ENCODE measurements around the gene TRIM67.

TRIM67 gene

DNA sequence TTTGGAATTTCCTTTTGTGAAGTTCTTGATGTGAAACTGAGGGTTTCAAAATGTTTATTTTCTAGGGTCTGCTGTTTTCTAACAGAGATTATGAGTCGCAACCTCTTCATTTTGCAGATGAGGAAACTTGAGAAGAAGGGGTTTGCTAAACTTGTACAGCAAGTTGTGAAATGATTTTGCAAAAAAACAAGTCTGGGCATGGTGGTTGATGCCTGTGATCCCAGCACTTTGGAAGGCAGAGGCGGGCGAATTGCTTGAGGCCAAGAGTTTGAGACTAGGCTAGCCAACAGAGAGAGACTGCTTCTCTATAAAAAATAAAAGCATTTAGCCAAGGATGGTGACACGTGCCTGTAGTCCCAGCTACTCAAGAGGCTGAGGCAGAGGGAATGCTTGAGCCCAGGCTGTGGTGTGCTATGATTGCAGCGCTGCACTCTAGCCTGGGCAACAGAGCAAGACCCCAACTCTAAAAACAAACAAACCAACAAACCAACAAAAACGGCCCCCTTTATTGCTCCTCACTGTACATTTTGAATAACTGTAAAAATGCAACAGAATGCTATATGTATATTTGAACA is 9.9 kb downstream of the TRIM67 start:
- TF ChIP-seq, protein P1, sequence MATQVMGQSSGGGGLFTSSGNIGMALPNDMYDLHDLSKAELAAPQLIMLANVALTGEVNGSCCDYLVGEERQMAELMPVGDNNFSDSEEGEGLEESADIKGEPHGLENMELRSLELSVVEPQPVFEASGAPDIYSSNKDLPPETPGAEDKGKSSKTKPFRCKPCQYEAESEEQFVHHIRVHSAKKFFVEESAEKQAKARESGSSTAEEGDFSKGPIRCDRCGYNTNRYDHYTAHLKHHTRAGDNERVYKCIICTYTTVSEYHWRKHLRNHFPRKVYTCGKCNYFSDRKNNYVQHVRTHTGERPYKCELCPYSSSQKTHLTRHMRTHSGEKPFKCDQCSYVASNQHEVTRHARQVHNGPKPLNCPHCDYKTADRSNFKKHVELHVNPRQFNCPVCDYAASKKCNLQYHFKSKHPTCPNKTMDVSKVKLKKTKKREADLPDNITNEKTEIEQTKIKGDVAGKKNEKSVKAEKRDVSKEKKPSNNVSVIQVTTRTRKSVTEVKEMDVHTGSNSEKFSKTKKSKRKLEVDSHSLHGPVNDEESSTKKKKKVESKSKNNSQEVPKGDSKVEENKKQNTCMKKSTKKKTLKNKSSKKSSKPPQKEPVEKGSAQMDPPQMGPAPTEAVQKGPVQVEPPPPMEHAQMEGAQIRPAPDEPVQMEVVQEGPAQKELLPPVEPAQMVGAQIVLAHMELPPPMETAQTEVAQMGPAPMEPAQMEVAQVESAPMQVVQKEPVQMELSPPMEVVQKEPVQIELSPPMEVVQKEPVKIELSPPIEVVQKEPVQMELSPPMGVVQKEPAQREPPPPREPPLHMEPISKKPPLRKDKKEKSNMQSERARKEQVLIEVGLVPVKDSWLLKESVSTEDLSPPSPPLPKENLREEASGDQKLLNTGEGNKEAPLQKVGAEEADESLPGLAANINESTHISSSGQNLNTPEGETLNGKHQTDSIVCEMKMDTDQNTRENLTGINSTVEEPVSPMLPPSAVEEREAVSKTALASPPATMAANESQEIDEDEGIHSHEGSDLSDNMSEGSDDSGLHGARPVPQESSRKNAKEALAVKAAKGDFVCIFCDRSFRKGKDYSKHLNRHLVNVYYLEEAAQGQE (IDR thresholded peaks at IDR 0.05; ENCODE audit: insufficient read depth in 1 of 2, low read depth in 2 of 2, low read length in 2 of 2) = no peak
- no peak for TF ChIP-seq TAF1 (IDR thresholded peaks at IDR 0.05; ENCODE audit: borderline replicate concordance, insufficient read depth, low read length)
- no peak for TF ChIP-seq SIN3A (IDR thresholded peaks at IDR 0.05; ENCODE audit: borderline replicate concordance, insufficient read depth, low read length)
- TF ChIP-seq POLR2AphosphoS5 (IDR thresholded peaks at IDR 0.05; ENCODE audit: low read depth, low read length) = no peak
- TF ChIP-seq FOXP2 (optimal IDR thresholded peaks at IDR 0.05; ENCODE audit: borderline replicate concordance, extremely low read depth, extremely low read length, insufficient read depth) = no peak

DNA sequence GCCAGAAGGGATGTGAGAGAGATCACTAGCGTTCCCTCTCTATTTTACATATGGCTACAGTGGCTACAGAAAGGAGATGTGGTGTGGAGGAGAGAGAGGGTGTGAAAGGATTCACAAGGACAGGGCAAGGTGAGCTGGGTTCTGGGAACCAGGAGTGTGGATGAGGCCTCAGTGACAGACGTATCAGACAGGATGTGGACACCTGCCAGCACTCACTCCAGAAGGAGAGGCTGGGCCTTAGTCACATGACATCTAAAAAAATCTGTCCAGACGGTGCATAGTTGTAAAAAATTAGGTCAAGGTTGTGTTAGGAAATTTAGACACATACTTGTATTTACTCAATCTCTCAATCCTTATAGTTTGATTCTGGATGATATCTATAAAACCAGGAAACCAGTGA is 10.6 kb downstream of the TRIM67 start:
- no peak for TF ChIP-seq FOXP2 (optimal IDR thresholded peaks at IDR 0.05; ENCODE audit: borderline replicate concordance, extremely low read depth, extremely low read length, insufficient read depth)
- no peak for TF ChIP-seq SIN3A (IDR thresholded peaks at IDR 0.05; ENCODE audit: borderline replicate concordance, insufficient read depth, low read length)
- TF ChIP-seq POLR2AphosphoS5 (IDR thresholded peaks at IDR 0.05; ENCODE audit: low read depth, low read length) = no peak
- TF ChIP-seq TAF1 (IDR thresholded peaks at IDR 0.05; ENCODE audit: borderline replicate concordance, insufficient read depth, low read length) = no peak
- TF ChIP-seq, protein P1 (IDR thresholded peaks at IDR 0.05; ENCODE audit: insufficient read depth in 1 of 2, low read depth in 2 of 2, low read length in 2 of 2) = no peak

DNA sequence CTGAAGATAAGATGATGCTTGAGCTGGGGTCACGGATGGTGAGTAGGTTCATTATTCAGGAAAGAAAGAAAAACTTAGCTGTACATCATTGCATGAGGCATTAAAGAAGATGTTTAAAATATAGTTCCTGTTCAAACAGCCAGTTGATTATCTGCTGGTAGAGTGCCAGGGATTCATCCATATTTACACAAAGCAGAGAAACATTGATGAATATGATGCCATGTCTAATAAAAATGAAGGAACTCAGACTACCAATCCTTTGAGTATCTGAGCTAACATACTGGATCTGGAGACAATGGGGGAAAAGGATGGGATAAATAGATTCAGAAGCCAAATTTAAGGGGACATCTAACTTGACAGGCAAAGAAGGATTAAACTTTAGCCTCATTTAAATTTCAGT is 14.6 kb downstream of the TRIM67 start:
- no peak for TF ChIP-seq FOXP2 (optimal IDR thresholded peaks at IDR 0.05; ENCODE audit: borderline replicate concordance, extremely low read depth, extremely low read length, insufficient read depth)
- no peak for TF ChIP-seq SIN3A (IDR thresholded peaks at IDR 0.05; ENCODE audit: borderline replicate concordance, insufficient read depth, low read length)
- TF ChIP-seq TAF1 (IDR thresholded peaks at IDR 0.05; ENCODE audit: borderline replicate concordance, insufficient read depth, low read length) = no peak
- TF ChIP-seq, protein P1 (IDR thresholded peaks at IDR 0.05; ENCODE audit: insufficient read depth in 1 of 2, low read depth in 2 of 2, low read length in 2 of 2) = no peak
- no peak for TF ChIP-seq POLR2AphosphoS5 (IDR thresholded peaks at IDR 0.05; ENCODE audit: low read depth, low read length)

DNA sequence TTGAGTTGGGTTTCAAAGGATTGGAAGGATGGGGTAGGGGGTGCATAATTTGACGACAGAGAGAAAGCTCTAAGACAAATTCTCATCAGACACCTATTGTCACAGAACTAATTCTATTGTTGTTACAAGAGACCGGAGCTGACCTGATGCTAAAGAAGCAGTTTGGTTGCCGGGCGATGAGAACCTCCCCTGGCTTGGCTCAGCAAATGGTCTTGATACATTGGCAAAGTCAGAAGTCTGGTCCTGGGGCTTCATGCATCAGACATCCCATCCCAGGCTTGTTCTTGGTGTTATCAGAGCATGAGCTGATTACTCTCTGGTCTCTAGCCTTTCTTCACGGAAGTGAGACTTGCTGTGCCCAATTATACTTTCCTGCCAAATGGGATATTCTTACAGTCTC is 15.4 kb downstream of the TRIM67 start:
- TF ChIP-seq POLR2AphosphoS5 (IDR thresholded peaks at IDR 0.05; ENCODE audit: low read depth, low read length) = no peak
- TF ChIP-seq FOXP2 (optimal IDR thresholded peaks at IDR 0.05; ENCODE audit: borderline replicate concordance, extremely low read depth, extremely low read length, insufficient read depth) = no peak
- no peak for TF ChIP-seq TAF1 (IDR thresholded peaks at IDR 0.05; ENCODE audit: borderline replicate concordance, insufficient read depth, low read length)
- TF ChIP-seq SIN3A (IDR thresholded peaks at IDR 0.05; ENCODE audit: borderline replicate concordance, insufficient read depth, low read length) = no peak
- TF ChIP-seq, protein P1 (IDR thresholded peaks at IDR 0.05; ENCODE audit: insufficient read depth in 1 of 2, low read depth in 2 of 2, low read length in 2 of 2) = no peak
